Islet precursor cell (in vitro differentiated cells): Measurements from ENCODE around the gene RNASE8.
"Not testable (repeated sequence)": the region's sequence is repeated elsewhere in the genome, so short reads cannot be mapped to it uniquely, and the experiment has no call there.

Source experiments
- DNase-seq: peaks from one replicate; pipeline ENCODE4 v3.0.0-alpha.2; 2018

Gene RNASE8, protein sequence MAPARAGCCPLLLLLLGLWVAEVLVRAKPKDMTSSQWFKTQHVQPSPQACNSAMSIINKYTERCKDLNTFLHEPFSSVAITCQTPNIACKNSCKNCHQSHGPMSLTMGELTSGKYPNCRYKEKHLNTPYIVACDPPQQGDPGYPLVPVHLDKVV

DNA sequence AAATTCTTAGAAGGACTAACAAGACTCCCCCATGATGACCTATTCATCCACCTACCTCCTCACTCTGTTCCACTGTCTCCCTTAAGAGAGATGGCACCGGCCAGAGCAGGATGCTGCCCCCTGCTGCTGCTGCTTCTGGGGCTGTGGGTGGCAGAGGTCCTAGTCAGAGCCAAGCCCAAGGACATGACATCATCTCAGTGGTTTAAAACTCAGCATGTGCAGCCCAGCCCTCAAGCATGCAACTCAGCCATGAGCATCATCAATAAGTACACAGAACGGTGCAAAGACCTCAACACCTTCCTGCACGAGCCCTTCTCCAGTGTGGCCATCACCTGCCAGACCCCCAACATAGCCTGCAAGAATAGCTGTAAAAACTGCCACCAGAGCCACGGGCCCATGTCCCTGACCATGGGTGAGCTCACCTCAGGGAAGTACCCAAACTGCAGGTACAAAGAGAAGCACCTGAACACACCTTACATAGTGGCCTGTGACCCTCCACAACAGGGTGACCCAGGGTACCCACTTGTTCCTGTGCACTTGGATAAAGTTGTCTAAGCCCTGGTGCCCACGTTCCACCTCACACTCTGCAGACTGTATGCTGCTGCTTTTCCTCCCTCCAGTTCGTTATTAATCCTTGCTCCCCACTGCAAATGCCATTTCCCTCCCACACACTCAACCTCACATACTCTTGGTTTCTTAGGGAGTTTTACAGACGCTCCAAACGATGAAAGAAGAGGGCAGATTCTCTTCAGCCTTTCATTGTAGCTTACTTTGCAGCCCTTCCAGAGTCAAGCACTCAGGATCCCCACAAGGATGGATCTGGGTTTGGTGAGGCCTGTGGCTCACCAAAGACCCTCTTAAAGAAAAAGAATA is at the start of gene RNASE8:
TSS of gene RNASE8 (plus strand) at position 20 of the 873 bp plus-strand sequence. CDS start at position 91, 71 bp downstream.
- DNase-seq, result no peak

DNA sequence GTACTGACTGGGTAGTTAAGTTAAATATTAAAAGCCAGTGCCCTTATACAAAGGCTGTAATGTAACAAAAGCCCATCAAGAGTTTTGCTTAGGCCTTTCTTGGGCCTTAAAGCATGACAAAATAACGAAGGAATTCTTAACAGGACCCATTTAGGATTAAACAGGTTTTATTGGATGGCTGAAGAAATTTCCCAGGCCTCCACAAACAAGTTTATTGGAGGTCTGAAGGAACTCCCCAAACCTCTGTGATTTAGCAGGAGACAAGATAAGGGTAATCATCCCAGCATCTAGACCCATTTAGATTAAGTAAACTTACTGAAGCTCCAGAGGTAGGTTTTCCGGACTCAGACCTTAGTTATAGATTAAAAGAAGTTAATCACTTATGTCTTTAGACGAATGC is 47.9 kb upstream of the RNASE8 start:
- DNase-seq, result not testable (repeated sequence)

DNA sequence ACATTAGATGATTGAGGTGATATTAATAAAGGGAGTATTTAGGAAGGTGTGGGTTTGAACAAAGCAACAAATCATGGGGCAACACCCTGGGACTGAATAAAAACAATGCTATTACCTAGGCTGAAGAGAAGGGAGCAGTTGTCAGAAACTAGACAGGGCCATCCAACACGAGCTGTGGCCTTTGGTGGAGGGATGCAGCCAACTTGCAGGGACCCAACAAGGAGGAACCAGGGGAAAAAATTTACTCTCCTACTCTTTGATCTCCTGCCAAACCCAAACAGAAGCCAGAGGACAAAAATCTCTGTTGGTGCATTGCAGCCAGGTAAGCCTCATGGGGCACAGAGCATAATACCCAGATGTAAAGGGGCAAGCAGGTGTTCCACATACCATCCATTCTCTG is 46.5 kb upstream of the RNASE8 start:
- peak; percentile 15 for DNase-seq

GRCh38 chr14:21014761-21015190 is 42.8 kb upstream of the RNASE8 start:
- DNase-seq, result peak; percentile 91

GRCh38 chr14:21015312-21015711 is 42.3 kb upstream of the RNASE8 start:
- DNase-seq, result no peak

DNA sequence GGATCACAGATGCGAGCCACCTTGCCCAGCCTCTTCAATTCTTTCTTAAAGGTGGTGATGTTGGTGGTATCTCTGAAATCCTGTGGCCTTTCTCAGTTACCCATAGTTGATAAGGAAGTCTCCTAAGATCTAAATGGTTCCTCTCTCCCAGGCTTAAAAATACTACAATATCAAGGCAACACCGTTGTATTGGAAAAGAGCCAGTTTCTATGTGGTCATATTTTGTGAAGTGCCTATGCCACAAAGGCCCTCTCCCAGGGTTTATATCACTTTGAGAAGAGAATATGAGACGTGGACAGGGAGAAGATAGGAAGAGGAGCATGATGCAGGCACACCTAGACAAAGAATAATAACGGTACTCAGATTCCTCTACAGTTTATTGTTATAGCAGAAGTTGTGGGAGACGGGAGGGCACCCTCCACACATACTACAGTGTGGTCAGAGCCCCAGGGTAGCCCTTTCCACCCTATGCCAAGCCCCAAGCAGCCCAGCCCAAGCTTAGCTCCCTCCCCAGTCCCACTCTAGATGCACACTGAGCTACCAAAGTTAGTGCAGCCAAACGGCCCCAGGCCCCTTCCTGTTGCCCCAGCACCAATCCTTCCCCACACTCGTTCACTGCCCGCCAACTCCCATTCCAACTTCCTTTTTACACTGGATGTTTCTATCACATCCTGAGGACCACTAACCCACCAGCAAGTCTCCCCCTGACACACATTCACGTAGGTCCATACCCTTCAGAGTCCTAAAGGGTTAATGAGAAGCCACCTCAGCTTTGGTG is 41.0 kb upstream of the RNASE8 start:
- no peak for DNase-seq

GRCh38 chr14:21017528-21018245 is 39.9 kb upstream of the RNASE8 start:
- DNase-seq, result no peak

DNA sequence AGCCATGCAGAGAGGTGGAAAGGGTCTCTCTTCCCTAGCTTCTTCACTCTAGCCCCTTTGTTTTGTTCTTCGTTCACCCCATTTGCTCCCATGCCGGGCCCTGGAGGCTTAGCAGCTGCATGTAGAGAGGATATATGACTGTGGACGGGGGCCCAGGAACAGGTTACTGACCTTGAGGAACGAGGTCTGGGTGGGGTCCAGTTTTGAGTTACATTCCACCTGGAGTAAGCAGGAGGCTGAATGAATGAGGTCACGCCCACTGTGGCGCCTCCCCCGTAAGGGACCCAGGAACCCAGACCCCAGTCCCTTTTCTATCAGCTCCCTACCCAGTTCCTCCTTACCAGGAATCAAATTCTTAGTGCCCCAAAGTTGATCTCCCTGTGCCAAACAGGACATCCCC is 39.3 kb upstream of the RNASE8 start:
- DNase-seq, result no peak

GRCh38 chr14:21018781-21019180 is 38.8 kb upstream of the RNASE8 start:
- DNase-seq, result no peak

- DNase-seq, result peak; percentile 45
These were observed 38.3 kb upstream of the RNASE8 start for GRCh38 chr14:21019366-21019765.

DNA sequence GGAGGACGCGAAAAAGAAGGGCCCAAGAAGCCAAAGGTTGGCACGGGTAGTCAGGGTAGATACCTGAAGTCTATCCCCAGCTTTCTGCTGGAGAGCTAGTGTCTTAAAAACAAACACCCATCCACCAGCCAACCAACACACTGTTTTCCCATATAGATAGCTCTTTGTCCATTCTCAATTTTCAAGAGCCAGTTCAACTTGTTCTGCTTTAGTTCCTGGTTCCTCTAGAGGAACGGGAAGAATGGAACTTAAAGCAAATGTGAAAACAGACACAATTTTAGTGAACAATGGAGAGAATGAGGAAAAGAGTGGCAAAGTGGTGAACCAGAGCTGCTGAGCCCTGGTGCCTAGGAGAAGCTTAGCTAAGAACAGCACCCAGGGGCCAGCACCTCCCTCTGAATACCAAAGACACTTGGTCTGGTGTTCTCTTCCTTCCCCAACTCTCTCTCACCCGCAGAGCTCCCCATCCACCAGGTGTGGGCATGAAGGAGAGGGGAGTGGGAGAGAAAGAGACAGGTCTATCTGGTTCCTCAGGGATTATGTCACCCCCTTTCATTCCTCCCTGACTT is 36.6 kb upstream of the RNASE8 start:
- DNase-seq, result no peak

- DNase-seq, result peak; percentile 32
These were observed 34.9 kb upstream of the RNASE8 start for GRCh38 chr14:21022686-21023085.

GRCh38 chr14:21023174-21023573 is 34.4 kb upstream of the RNASE8 start:
- peak; percentile 47 for DNase-seq

- peak; percentile 61 for DNase-seq
These were observed 33.6 kb upstream of the RNASE8 start for GRCh38 chr14:21023817-21024584.

- DNase-seq, result peak; percentile 95
These were observed 32.8 kb upstream of the RNASE8 start, which contains the start of gene NDRG2 for GRCh38 chr14:21024585-21025370. Gene NDRG2 (minus strand): TSS chr14:21025061. CDS start chr14:21023315, 1,746 bp downstream.

GRCh38 chr14:21025371-21026273 is 32.0 kb upstream of the RNASE8 start:
- DNase-seq, result peak; percentile 75

DNA sequence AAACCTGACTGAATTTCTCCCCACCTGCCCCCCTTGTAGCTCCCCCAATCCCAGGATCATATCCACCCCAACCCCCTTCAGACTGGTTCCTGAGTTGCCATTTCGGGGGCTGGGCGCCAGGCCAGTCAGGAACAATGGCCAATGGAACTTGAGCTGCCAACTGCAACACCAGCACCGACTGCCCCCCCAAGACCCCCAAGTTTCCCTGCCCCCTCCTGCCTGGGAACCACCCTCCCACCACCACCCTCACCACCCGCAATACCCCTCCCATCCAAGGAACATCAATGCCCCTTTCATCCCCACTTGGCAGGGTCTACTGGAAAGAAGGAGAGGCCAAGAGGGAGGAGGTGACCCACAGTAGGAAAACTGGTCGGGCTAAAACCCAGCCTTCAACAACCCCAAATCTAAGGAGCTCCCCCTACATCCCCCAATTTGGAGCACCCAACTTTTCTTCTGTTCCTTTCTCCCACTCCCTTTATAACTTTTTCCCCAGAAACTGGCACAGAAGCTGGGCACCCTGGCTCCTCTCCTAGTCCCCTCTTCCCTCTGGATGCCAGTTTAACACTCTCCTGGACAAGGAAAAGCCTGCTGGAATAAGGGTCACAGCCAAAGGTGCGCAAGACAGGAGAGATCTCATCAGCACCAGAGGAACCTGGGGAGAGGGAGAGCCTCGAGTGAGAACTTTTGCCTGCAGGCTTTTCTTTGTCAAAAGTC is 31.2 kb upstream of the RNASE8 start:
- DNase-seq, result no peak

GRCh38 chr14:21026988-21027315 is 30.7 kb upstream of the RNASE8 start:
- DNase-seq, result peak; percentile 63

GRCh38 chr14:21029917-21030316 is 27.7 kb upstream of the RNASE8 start, which contains the start of gene TPPP2:
Gene TPPP2 (plus strand): TSS chr14:21030217. CDS start chr14:21030582, 365 bp downstream.
- peak; percentile 7 for DNase-seq
